GM18951 (cell line): Measurements from ENCODE around the gene LRRC46.

Experiments
- POLR2A ChIP-seq: IDR thresholded peaks from 4 replicates; pipeline ENCODE4 v1.6.1; 2011; ENCODE audit warnings: mild to moderate bottlenecking; ENCODE audit not compliant: insufficient read length, insufficient read depth; ENCODE audit errors: extremely low read depth
- in situ Hi-C: fragments of 300-500 bp; cut with MboI; formaldehyde crosslinking; loops from one replicate; pipeline ENCODE4 v1.12.0; 2022; ENCODE audit warnings: low sequenced_read_pairs, mixed read lengths, inconsistent platforms; ENCODE audit not compliant: unreplicated experiment

Gene LRRC46

DNA sequence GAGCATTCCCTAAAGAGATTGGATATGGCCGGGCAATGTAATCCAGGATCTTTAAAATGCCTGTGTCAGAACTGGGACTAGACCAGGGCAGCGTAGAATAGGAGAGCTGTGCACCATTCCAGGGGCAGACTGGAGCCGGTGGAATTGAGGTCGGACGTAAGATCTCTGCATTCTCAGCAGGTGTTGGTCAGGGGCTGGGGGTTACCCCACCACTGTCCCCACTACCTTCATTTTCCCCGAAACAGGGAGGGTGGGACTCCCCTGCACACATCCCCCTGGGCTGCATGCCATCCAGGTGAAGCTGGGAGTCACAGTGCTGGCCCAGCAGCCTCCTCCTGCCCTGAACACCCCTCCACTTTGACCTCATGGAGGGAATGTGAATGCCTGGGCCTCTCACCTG lies 27.7 kb upstream of the LRRC46 start:
- in situ Hi-C loops: no loop called here
- no peak for TF ChIP-seq POLR2A

DNA sequence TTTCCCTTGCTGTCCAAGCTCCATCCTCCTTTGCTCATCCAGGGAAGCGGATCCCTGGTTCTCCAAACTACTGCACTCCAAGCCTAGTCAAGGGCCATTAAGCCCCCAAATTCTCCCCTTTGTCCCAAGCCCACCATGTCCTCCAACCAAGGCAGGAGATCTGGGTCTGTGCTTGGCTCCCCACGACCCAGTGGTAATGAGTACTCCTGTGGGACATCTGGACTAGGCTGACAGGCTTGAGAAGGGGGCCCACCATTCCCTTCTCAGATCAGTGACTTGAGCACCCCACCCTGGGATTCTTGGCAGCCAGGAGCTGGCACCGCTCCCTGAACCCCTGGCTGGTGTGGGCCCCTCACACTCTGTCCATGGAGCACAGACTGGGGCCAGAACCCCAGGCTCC lies 27.0 kb upstream of the LRRC46 start:
- TF ChIP-seq POLR2A: no peak
- in situ Hi-C loops: no loop called here

DNA sequence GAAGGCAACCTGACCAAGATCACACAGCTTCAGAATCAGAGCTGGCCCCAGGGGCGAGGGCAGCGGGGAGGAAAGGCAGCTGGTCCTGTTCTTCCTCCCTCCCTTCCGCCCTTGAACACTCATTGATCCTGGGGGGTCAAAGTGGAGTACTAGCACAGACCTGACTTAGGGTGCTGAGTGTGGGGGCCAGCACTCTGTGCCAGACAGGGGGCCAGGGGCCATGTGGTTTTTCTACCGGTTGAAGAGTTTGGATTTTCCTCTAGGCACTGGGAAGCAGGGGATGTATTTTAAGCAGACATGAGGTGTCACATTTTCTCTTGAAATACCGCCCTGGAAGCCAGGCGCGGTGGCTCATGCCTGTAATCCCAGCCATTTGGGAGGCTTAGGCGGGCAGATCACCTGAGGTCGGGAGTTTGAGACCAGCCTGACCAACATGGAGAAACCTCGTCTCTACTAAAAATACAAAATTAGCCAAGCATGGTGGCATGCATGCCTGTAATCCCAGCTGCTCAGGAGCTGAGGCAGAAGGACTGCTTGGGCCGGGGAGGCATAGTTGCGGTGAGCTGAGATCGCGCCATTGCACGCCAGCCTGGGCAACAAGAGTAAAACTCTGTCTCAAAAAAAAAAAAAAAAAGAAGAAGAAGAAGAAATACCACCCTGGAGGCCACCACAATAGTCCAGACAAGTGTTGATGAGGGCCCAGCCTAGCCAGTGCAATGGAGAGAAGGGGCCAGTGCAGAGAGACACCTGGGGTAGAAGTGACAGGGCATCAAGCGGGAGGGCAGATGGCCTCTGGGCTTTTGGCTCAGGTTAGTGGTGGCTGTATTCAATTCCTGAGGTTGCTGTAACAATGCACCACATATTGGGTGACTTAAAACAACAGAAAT lies 25.2 kb upstream of the LRRC46 start:
- in situ Hi-C loops: no loop called here
- no peak for TF ChIP-seq POLR2A

DNA sequence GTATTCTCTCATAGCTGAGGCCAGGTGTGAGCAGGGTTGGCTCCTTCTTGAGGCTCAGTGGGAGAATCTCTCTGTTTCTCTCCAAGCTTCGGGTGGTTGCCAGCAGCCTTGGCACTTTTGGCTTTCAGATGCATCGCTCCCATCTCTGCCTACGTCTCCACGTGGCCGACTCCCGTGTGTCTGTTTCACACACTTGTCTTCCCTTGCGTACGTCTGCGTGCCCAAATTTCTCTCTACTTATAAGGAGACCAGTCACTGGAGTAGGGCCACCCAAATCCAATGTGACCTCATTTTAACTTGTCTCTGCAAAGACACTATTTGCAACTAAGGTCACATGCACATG lies 24.6 kb upstream of the LRRC46 start:
- in situ Hi-C loops: no loop called here
- TF ChIP-seq POLR2A: no peak

DNA sequence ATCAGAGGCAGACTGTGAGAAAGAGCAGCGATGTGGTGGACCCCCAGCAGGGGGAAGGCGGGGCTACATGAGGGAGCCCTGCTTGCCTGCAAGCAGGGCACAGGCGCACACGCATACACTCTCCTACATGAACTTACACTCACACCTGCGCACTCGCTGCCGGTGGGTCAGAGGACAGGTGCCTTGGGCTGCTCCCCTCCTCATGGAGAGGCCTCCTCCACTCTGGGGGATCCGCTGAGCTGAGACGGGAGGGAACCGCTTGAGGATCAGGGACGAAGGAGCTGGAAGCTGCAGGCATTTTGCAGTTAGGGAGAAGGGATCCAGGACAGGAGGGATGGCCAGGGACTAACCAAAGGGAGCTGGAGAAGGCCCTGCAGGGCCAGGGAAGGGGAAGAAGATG lies 24.0 kb upstream of the LRRC46 start:
- TF ChIP-seq POLR2A: no peak

DNA sequence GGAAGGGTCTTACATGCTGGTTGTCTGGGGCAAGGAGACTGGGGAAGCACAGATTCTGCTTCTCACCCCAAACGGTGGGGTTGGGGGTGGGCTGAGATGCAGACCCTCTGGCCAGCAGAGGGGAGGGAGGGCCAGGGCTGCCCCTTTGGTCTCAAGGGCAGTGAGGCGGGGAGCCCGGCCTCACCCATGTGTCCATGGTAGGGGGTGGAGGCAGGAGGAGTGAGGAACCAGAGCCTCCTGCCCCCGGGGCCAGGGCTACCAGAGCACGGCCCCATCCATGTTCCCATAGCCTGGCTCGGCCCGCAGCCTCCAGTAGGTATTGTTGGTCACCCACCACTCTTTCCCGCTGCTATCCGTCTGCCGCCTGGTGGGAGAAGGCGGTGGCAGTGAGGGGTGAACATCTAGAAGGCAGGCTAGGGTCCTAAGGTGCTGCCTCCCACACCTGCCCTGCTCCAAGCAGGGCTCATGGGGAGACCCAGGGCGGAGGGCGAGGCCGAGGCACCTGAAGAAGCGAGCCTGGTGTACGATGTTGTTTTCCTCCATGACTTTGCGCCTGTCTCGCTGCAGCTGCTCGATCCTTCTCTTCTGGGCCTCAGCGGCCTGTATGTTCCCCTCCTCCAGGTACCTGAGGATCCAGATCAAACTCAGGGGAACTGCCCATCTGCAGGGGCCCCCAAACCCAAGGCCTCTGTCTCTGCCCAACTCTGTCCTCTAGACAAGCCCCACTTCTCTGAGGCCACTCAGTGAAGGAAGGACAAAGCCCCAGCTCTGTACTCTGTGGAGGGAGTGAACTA lies 23.2 kb upstream of the LRRC46 start:
- TF ChIP-seq POLR2A: no peak
- in situ Hi-C loops: no loop called here

More for the DNA sequence above, 24.0 kb upstream of the LRRC46 start:
- in situ Hi-C loops: no loop called here

DNA sequence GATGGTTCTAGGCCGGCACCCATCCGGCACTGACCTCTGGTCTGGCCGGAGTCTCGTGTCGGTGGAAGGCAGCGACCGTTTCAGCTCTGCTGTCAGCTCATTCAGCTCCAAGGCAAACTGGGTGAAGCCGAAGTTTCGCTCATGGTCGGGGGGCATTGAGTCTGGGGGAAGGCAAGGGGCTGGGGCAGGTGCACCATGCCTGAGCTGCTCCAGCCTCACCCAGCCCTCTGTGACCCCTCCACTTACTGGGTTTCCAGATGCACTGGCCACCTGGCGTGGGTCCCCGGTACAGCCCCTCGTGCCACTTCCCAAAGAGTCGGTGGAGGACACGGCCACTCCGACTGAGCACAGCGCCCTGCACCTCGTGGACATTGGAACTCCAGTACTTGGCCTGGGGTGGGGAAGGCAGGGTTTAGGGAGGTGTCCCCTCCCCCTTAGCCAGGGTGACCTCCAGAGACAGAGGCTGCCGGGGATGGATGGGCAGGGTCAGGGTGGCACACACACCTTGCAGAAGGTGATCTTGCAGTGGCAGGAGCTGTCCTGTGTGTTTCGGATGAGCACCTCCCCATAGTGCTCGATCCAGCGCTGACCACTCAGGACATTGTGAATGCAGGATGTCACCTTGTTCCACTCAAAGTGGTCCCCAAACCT lies 22.5 kb upstream of the LRRC46 start:
- TF ChIP-seq POLR2A: no peak
- in situ Hi-C loops: no loop called here

DNA sequence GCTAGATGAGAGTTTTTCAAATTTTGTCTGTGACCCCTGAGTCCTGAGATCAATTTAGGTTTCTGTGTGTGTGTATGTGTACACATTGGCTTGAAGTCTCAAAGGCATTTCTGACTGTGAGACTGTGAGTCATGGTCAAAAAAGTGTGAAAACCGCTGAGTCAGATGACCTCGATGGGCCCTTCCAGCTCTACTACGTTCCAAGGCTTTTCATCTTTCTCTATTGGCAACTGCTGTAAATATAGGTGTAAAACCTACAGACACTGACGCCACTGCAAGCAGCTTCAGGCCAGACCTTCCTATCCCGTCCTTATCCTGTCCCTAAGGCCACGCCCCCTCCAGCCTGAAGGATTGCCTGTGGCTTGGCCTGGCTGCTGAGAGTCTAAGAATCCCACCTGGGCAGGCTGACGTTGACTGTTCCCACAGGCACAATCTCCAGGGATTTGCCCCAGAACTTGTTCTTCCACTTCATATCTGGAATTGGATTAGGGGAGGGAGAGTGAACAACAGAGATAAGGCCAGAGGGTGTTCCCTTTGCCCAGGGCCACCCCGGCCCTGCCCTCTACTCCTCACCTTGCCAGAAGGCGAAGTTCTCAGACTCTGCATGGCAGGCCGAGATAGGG lies 21.2 kb upstream of the LRRC46 start:
- in situ Hi-C loops: no loop called here

DNA sequence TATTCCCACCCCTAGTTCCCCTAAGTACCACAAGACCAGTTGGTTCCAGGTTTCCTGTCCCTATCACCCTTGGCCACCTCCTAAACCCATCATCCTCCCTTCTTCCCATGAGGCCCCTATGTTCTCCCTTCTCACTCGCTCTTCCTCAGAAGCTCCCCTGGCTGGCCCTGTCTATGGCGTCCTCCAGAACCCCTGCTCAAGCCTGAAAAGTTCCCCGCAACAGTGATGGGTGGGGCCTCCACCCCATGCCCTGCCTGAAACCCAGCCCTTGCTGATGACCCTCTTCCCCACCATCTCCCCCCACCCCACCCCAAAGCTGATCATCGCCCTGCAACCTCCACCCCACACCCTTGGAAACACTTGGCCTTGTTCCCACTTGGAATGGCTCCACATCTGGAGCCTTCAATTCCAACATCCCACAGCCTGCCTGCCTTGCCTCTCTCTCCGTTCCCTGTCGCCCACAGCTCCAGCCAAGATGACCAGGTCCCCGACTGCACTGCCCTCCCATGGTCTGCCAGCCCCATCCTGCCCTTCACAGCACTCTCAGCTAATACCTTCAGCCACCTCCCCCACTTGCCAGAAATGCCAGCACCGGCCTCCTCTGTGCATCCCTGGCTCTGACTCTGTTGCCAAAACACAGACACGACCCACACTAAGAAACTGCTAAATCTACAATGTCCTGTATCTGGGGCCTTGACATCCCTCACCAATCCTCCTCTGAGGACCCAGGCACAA lies 20.4 kb upstream of the LRRC46 start:
- in situ Hi-C loops: no loop called here
- TF ChIP-seq POLR2A: no peak

More for the DNA sequence above, 21.2 kb upstream of the LRRC46 start:
- TF ChIP-seq POLR2A: no peak

DNA sequence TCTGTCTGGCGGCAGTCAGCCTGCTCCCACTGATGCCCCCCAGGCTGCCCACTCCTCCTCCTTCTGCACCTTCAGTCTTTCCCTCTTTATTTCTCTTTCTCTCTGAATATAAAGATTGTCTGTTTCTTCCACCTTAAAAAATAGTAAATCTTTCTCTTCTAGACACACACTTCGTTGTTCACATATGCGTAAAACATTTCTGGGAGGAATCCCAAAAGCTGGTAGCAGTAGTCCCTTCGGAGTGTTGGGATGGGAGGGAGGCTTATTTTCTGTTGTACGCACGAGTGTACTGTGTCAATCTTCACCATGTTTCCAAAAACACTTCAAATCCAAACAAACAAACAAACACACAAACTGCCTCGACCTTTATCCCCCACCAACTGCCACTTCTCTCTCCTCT lies 19.8 kb upstream of the LRRC46 start:
- in situ Hi-C loops: no loop called here

DNA sequence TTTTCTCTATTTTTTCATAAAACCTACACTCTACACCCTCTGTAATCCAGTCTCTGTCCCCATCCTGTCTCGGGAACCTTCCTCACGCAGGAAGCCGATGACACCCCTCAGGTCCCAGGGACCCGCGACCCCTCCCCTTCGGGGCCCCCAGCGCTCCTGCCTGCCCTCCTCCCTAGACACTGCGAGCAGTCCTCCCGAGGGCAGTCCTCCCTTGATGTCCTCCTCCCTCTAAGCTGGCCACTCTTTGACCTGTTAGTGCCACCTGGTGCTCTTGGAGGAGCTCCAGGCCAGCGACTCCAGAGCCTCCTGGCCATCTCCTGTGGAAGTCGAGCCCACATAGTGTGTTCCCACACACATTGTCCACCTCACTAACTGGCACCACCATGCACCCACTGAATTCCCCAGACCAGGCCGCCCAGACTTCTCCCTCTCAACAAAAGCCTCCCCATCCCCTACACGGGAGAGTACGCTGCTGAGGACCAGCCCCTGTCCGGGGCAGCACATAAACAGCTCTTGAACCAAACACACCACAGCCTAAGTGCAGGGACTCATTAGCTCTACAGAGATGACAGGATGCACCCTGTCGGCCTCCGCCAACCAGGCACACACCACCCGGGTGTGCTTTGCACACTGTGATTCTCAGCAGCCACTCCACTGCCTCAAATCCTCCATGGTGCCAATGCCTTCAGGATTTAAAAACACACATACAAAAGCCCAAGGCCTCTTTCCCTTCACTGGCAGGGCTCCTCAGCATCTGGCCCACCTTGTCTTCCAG lies 19.1 kb upstream of the LRRC46 start:
- in situ Hi-C loops: no loop called here
- TF ChIP-seq POLR2A: no peak

More for the DNA sequence above, 19.8 kb upstream of the LRRC46 start:
- TF ChIP-seq POLR2A: no peak

DNA sequence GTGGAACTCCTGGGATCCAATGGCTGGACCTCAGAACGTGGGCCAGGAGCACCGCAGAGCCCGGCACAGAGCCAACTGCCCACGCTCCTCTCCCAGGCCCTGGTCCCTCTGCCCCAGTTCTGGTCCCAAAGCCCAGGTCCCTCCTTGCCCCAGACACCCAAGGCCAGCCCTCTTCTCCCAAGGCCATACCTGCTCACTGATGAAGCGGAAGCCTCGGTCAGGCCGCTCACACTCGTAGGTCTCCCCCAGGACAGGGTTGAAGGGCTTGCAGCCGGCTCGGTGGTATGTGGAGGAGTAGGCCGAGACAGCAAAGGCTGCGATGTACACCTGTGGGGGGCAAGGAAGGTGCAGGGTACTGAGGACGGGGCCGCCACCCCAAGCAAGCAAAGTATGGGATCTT lies 18.4 kb upstream of the LRRC46 start:
- no peak for TF ChIP-seq POLR2A
- in situ Hi-C loops: no loop called here
